ENCODE results near the gene FBP2.
"Not testable (repeated sequence)": the region's sequence is repeated elsewhere in the genome, so short reads cannot be mapped to it uniquely, and the experiment has no call there.

The FBP2 gene

GRCh38 chr9:94603259-94604160 lies 9.9 kb upstream of the FBP2 start:
- H3K9ac ChIP-seq (ENCODE audit: low read length), result no peak overlapping the region
- no peaks in the 10 kb centered on the region for H3K9me3 ChIP-seq (ENCODE audit: control insufficient read depth, low read depth, low read length)
- no peaks in the 10 kb centered on the region for H3K27me3 ChIP-seq (ENCODE audit: control insufficient read depth, insufficient read depth, low read length)
- no peak overlapping the region for H3K27ac ChIP-seq (ENCODE audit: low read length)
- H3K4me1 ChIP-seq (ENCODE audit: control insufficient read depth, low read depth, low read length), result peaks cover 12% of the 10 kb centered on the region
- H3K4me3 ChIP-seq (ENCODE audit: low read length), result no peak overlapping the region
- H3K36me3 ChIP-seq (ENCODE audit: control insufficient read depth, low read depth, low read length), result no peaks in the 10 kb centered on the region

- Histone ChIP-seq H3K9ac (ENCODE audit: low read length) (no peak overlapping the region), H3K36me3 (ENCODE audit: control insufficient read depth, low read depth, low read length) (no peaks in the 10 kb centered on the region), H3K27ac (ENCODE audit: low read length) (no peak overlapping the region), H3K4me3 (ENCODE audit: low read length) (no peak overlapping the region), H3K27me3 (ENCODE audit: control insufficient read depth, insufficient read depth, low read length) (no peaks in the 10 kb centered on the region), H3K9me3 (ENCODE audit: control insufficient read depth, low read depth, low read length) (no peaks in the 10 kb centered on the region), H3K4me1 (ENCODE audit: control insufficient read depth, low read depth, low read length) (peaks cover 7% of the 10 kb centered on the region)
These were observed 9.0 kb upstream of the FBP2 start for GRCh38 chr9:94602666-94603065.

GRCh38 chr9:94600715-94601114 lies 7.1 kb upstream of the FBP2 start:
- Histone ChIP-seq H3K9ac (ENCODE audit: low read length) (no peak overlapping the region), H3K9me3 (ENCODE audit: control insufficient read depth, low read depth, low read length) (no peaks in the 10 kb centered on the region), H3K36me3 (ENCODE audit: control insufficient read depth, low read depth, low read length) (no peaks in the 10 kb centered on the region), H3K4me3 (ENCODE audit: low read length) (no peak overlapping the region), H3K27ac (ENCODE audit: low read length) (no peak overlapping the region), H3K27me3 (ENCODE audit: control insufficient read depth, insufficient read depth, low read length) (no peaks in the 10 kb centered on the region), H3K4me1 (ENCODE audit: control insufficient read depth, low read depth, low read length) (peaks cover 7% of the 10 kb centered on the region)

- H3K27me3 ChIP-seq (ENCODE audit: control insufficient read depth, insufficient read depth, low read length), result no peaks in the 10 kb centered on the region
- peaks cover 7% of the 10 kb centered on the region for H3K4me1 ChIP-seq (ENCODE audit: control insufficient read depth, low read depth, low read length)
- no peak overlapping the region for H3K4me3 ChIP-seq (ENCODE audit: low read length)
These were observed 6.6 kb upstream of the FBP2 start for GRCh38 chr9:94600258-94600657.

GRCh38 chr9:94599102-94599501 lies 5.5 kb upstream of the FBP2 start:
- Histone ChIP-seq H3K4me1 (ENCODE audit: control insufficient read depth, low read depth, low read length) (peaks cover 7% of the 10 kb centered on the region), H3K9me3 (ENCODE audit: control insufficient read depth, low read depth, low read length) (no peaks in the 10 kb centered on the region), H3K9ac (ENCODE audit: low read length) (no peak overlapping the region), H3K27ac (ENCODE audit: low read length) (no peak overlapping the region), H3K27me3 (ENCODE audit: control insufficient read depth, insufficient read depth, low read length) (no peaks in the 10 kb centered on the region), H3K4me3 (ENCODE audit: low read length) (no peak overlapping the region), H3K36me3 (ENCODE audit: control insufficient read depth, low read depth, low read length) (no peaks in the 10 kb centered on the region)

More at GRCh38 chr9:94600258-94600657, 6.6 kb upstream of the FBP2 start:
- no peaks in the 10 kb centered on the region for H3K9me3 ChIP-seq (ENCODE audit: control insufficient read depth, low read depth, low read length)
- H3K36me3 ChIP-seq (ENCODE audit: control insufficient read depth, low read depth, low read length), result no peaks in the 10 kb centered on the region
- no peak overlapping the region for H3K9ac ChIP-seq (ENCODE audit: low read length)
- H3K27ac ChIP-seq (ENCODE audit: low read length), result no peak overlapping the region

- not testable (repeated sequence) for H3K4me3 ChIP-seq (ENCODE audit: low read length); H3K9me3 ChIP-seq (ENCODE audit: control insufficient read depth, low read depth, low read length); H3K27ac ChIP-seq (ENCODE audit: low read length); H3K9ac ChIP-seq (ENCODE audit: low read length); H3K27me3 ChIP-seq (ENCODE audit: control insufficient read depth, insufficient read depth, low read length); H3K36me3 ChIP-seq (ENCODE audit: control insufficient read depth, low read depth, low read length); H3K4me1 ChIP-seq (ENCODE audit: control insufficient read depth, low read depth, low read length)
These were observed 941 bp downstream of the FBP2 start for GRCh38 chr9:94592683-94593082.

- H3K36me3 ChIP-seq (ENCODE audit: control insufficient read depth, low read depth, low read length), result no peaks in the 10 kb centered on the region
These were observed 1.7 kb downstream of the FBP2 start for GRCh38 chr9:94591876-94592275.

GRCh38 chr9:94591046-94591545 lies 2.5 kb downstream of the FBP2 start:
- not testable (repeated sequence) for H3K36me3 ChIP-seq (ENCODE audit: control insufficient read depth, low read depth, low read length); H3K4me1 ChIP-seq (ENCODE audit: control insufficient read depth, low read depth, low read length); H3K9ac ChIP-seq (ENCODE audit: low read length); H3K9me3 ChIP-seq (ENCODE audit: control insufficient read depth, low read depth, low read length); H3K4me3 ChIP-seq (ENCODE audit: low read length); H3K27me3 ChIP-seq (ENCODE audit: control insufficient read depth, insufficient read depth, low read length); H3K27ac ChIP-seq (ENCODE audit: low read length)

More at GRCh38 chr9:94591876-94592275, 1.7 kb downstream of the FBP2 start:
- no peak overlapping the region for H3K27ac ChIP-seq (ENCODE audit: low read length)
- H3K27me3 ChIP-seq (ENCODE audit: control insufficient read depth, insufficient read depth, low read length), result no peaks in the 10 kb centered on the region
- no peaks in the 10 kb centered on the region for H3K9me3 ChIP-seq (ENCODE audit: control insufficient read depth, low read depth, low read length)
- no peak overlapping the region for H3K4me3 ChIP-seq (ENCODE audit: low read length)
- H3K9ac ChIP-seq (ENCODE audit: low read length), result no peak overlapping the region
- no peaks in the 10 kb centered on the region for H3K4me1 ChIP-seq (ENCODE audit: control insufficient read depth, low read depth, low read length)

GRCh38 chr9:94588681-94589080 lies 4.9 kb downstream of the FBP2 start:
- Histone ChIP-seq H3K4me3 (ENCODE audit: low read length) (no peak overlapping the region), H3K4me1 (ENCODE audit: control insufficient read depth, low read depth, low read length) (no peaks in the 10 kb centered on the region), H3K9me3 (ENCODE audit: control insufficient read depth, low read depth, low read length) (no peaks in the 10 kb centered on the region), H3K9ac (ENCODE audit: low read length) (no peak overlapping the region), H3K27ac (ENCODE audit: low read length) (no peak overlapping the region), H3K27me3 (ENCODE audit: control insufficient read depth, insufficient read depth, low read length) (no peaks in the 10 kb centered on the region), H3K36me3 (ENCODE audit: control insufficient read depth, low read depth, low read length) (no peaks in the 10 kb centered on the region)

- Histone ChIP-seq H3K27me3 (ENCODE audit: control insufficient read depth, insufficient read depth, low read length) (no peaks in the 10 kb centered on the region), H3K9me3 (ENCODE audit: control insufficient read depth, low read depth, low read length) (no peaks in the 10 kb centered on the region), H3K9ac (ENCODE audit: low read length) (no peak overlapping the region), H3K36me3 (ENCODE audit: control insufficient read depth, low read depth, low read length) (no peaks in the 10 kb centered on the region), H3K4me3 (ENCODE audit: low read length) (no peak overlapping the region), H3K27ac (ENCODE audit: low read length) (no peak overlapping the region), H3K4me1 (ENCODE audit: control insufficient read depth, low read depth, low read length) (no peaks in the 10 kb centered on the region)
These were observed 6.8 kb downstream of the FBP2 start for GRCh38 chr9:94586814-94587213.

- Histone ChIP-seq H3K4me1 (ENCODE audit: control insufficient read depth, low read depth, low read length) (no peaks in the 10 kb centered on the region), H3K27me3 (ENCODE audit: control insufficient read depth, insufficient read depth, low read length) (no peaks in the 10 kb centered on the region), H3K36me3 (ENCODE audit: control insufficient read depth, low read depth, low read length) (no peaks in the 10 kb centered on the region), H3K9me3 (ENCODE audit: control insufficient read depth, low read depth, low read length) (no peaks in the 10 kb centered on the region), H3K9ac (ENCODE audit: low read length) (no peak overlapping the region), H3K4me3 (ENCODE audit: low read length) (no peak overlapping the region), H3K27ac (ENCODE audit: low read length) (no peak overlapping the region)
These were observed 7.3 kb downstream of the FBP2 start for GRCh38 chr9:94586316-94586715.

- H3K27me3 ChIP-seq (ENCODE audit: control insufficient read depth, insufficient read depth, low read length), result no peaks in the 10 kb centered on the region
- H3K36me3 ChIP-seq (ENCODE audit: control insufficient read depth, low read depth, low read length), result no peaks in the 10 kb centered on the region
- H3K4me1 ChIP-seq (ENCODE audit: control insufficient read depth, low read depth, low read length), result no peaks in the 10 kb centered on the region
- no peak overlapping the region for H3K4me3 ChIP-seq (ENCODE audit: low read length)
- H3K27ac ChIP-seq (ENCODE audit: low read length), result no peak overlapping the region
- H3K9me3 ChIP-seq (ENCODE audit: control insufficient read depth, low read depth, low read length), result no peaks in the 10 kb centered on the region
- H3K9ac ChIP-seq (ENCODE audit: low read length), result no peak overlapping the region
These were observed 9.1 kb downstream of the FBP2 start for GRCh38 chr9:94584555-94584954.
